Activated CD4-positive, alpha-beta T cell treated with anti-CD3 and anti-CD28 coated beads for 1 hour (primary cell): ENCODE data around the gene KLC3.

Experiments used
- DNase-seq: peaks from one replicate; pipeline ENCODE4 v3.0.0-alpha.2; 2020

The KLC3 gene

DNA sequence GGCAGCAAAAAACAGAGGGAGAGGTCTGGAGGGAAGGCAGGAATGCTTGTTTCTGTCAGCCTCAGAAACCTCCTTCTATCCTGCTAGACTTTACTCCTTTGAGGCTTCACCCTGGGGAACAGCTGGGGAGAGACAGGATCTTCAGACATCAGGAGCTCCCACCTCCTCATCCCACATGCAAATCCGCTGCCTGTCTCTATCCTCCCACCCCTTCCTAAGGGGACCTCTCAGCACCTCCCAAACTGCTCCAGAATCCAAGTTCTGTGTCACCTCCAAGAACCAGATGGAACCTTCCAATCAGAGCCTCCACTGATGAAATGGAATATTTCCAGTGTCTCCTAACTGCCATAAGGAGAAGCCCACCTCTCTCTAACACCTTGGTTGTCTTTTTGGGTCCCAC, 39.6 kb downstream of the KLC3 start:
- no peak for DNase-seq

DNA sequence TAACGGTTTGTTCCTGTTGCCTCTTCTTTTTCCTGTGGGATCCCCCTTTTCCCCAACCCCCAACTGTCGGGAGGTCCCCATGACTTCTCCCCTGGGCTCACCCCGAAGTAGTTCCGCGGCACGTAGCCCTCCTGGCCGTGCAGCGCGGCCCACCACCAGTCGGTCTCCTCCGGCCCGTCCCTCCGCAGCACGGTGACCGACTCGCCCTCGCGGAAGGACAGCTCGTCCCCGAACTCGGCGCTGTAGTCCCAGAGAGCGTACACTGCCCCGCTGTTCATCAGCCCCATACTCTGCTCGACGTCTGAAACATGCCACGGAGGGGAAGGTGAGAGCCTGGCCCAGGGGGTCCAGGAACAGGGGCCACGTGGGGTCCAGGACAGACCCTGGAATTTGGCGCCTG, 41.9 kb downstream of the KLC3 start:
- no peak for DNase-seq

DNA sequence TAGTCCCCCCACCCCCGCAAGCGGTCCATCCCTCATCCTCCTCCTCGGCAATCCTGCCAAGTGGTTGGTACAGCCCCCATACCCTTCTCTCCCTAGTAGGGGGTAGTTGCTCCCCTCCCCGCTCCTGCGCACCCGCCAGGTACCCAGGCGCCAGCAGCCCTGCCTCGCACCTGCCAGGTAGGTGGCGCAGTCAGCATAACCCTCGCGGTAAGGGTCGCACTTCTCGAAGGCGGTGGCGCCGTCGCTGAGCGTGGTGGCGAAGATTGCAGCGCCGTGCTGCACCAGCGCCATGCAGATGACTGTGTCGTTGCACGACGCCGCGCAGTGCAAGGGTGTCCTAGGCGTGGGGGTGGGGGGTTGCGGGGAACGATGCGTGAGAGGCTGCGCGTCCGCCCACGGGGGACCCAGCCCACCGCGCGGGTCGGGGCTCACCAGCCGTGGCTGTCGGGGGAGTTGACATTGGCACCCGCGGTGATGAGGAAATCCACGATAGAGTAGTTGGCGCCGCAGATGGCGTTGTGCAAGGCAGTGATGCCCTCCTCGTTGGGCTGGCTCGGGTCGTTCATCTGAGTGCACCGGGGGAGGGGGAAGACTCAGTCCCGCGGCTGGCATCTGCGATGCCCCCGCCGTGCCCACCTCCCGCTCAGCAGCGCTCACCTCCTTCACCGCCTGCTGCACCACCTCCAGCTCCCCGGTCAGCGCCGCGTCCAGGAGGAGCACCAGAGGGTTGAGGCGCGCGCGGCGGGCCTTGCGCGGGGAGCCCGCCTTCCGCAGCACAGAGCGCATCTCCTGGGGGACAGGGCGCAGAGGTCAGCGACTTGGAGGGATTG, 45.1 kb downstream of the KLC3 start:
- no peak for DNase-seq

DNA sequence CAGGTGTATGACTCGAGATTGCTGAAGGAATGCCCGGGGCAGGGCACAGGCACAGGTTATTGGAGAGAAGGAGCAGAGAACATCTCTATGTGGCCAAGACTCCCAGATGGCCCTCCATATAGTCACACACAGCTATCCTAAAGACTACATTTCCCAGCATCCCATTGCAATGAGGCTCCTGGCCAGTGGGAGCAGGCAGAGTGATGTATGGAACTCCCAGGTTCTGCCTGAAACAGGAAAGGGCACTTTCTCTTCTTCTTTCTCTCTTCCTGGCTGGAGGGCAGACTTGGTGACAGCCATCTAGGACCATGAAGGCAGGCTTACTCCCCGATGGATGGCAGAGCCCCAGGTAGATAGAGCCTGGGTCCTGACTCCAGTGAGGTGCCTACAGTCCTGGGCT, 50.8 kb downstream of the KLC3 start:
- no peak for DNase-seq

DNA sequence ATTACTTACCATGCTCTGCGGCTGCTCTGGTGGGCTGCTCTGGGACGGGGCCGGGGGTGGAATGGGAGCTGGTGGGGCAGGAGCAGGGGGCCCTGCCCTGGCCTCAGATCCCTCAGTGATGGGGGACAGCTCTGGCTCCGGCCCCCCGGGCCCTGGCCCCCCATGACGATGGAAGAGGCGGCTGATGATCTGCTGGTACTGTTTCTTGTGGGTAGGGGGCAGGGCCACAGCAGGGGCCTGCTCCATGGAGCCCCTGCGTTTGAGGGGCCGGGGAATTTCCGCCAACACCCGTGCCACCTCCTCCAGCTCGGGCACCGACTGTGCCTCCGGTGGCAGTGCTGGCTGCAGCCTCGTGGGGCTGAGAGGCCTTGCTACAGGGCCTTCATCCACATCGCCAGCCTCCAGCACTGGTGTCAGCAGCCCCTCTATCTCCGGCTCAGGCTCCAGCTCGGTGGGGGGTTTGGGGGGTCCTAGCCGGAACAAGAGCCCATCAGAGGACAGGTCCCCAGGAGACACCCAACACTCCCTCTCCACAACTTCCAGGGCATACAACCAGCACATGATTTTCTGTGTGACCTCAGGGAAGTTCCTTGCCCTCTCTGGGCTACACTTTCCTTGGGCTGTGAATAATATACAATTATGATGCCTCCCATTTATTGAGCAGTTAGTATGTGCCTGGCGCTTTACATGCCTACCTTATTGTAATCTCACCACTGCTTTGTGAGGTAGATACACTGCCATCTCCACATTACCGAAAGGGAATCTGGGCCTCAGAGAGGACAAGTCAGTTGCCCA, 51.5 kb downstream of the KLC3 start:
- DNase-seq = no peak

DNA sequence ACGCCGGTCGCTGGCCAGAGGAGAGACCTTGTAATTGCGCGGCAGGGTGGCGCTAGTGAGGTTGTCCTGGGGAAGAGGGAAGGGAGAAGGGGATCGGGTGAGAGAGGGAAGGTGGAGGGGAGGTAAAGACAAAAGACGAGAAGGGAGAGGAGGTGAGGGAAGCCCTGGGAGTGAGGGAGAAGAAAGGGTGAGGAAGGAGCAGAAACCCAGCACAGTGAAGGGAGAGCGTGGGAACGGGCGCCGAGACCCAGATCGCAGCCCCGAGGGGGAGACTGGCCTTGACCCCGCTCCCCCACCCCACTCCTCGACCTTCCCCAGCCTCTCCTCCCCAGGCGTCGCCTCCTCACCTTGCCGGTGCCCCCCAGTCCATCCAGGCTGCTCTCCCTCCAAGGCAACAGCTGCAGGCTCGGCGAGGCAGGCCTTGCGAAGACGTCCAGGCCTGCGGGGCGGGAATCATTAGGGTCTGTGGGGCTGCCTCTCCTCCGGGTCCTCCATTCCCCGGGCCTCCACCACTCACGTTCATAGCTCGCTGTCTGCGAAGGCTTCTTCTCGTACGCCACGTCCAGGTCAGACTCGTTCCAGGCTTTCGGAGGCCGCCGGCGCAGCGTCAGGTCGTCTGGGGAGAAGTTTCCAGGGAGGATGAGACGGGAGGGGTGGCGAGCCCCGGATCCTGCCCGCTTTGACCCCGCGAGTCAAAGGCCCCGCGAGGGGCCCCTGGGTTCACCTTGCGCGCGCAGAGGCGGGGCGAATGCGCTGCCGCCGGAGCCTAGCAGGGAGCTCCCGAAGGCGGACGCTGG, 55.5 kb downstream of the KLC3 start:
- DNase-seq = no peak

DNA sequence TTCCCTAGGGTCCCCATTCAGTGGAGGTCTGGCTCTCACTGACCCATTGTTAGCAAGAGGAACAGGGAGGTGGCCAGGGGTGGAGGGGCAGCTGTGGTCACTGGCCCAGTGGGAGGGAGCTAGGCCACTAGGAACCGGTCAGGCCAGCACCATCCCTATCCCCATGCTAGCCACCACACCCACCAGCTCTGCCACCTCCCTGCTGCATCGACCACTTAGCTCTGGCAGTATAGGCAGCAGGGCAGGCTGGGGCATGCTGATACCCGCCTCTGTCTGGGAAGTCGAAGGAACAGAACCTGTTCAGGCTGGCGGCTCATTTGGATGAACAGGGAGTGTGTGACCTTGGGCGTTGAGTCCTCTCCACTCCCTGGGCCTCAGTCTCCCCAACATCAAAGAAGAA, 59.6 kb downstream of the KLC3 start:
- no peak for DNase-seq
